Effector CD8-positive, alpha-beta T cell (primary cell): ENCODE data around the gene PRCP.

Source experiments
- DNase-seq: peaks from one replicate; lab custom pipeline; 2025; lab: John Stamatoyannopoulos, UW

PRCP gene

GRCh38 chr11:82786836-82787235 lies 113.4 kb downstream of the PRCP start:
- no peak for DNase-seq

GRCh38 chr11:82786001-82786400 lies 114.2 kb downstream of the PRCP start:
- DNase-seq: no peak

DNA sequence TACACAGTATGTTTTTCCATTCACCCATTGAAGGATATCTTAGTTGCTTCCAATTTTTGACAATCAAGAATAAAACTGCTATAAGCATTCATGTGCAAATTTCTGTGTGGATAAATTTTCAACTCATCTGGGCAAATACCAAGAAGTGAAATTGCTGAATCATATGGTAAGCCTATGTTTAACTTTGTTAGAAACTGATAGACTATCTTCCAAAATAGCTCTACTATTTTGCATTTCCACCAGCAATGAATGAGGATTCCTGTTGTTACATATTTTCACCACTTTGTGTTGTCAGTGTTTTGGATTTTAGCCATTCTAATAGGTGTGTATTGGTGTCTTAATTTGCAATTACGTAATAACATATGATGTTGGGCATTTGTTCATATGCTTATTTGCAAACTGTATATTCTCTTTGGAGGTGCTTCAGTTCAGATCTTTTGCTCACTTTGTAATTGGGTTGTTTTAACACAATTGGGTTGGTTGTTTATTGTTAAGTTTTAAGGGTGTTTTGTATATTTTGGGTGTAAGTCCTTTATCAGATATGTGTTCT lies 117.3 kb downstream of the PRCP start:
- no peak for DNase-seq

DNA sequence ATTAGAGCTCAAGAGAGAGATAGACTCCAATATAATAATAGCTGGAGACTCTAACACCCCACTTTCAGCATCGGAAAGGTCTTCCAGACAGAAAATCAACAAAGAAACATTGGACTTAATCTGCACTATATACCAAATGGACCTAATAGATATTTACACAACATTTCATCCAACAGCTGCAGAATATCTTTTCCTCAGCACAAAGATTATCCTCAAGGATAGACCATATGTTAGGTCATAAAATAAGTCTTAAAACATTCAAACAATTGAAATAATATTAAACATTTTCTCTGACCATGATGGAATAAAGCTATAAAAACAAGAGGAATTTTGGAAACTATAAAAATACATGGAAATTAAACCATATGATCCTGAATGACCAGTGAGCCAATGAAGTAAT lies 121.5 kb downstream of the PRCP start:
- no peak for DNase-seq

DNA sequence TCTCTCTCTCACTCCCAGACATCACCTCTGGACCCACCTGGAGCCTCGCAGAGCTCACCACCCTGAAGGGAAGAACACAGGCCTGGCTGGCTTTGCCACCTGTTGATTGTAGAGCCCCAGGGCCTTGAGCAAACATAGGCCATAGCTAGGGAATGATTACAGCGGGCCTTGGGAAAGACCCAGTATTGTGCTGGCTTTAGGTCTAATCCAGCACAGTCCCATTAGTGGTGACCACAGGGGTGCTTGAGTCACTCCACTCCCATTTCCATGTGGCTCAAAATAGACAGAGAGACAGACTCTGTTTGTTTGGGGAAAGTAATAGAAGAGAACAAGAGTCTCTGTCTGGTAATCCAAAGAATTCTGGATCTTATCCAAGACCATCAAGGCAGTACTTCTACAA lies 123.9 kb downstream of the PRCP start:
- no peak for DNase-seq

DNA sequence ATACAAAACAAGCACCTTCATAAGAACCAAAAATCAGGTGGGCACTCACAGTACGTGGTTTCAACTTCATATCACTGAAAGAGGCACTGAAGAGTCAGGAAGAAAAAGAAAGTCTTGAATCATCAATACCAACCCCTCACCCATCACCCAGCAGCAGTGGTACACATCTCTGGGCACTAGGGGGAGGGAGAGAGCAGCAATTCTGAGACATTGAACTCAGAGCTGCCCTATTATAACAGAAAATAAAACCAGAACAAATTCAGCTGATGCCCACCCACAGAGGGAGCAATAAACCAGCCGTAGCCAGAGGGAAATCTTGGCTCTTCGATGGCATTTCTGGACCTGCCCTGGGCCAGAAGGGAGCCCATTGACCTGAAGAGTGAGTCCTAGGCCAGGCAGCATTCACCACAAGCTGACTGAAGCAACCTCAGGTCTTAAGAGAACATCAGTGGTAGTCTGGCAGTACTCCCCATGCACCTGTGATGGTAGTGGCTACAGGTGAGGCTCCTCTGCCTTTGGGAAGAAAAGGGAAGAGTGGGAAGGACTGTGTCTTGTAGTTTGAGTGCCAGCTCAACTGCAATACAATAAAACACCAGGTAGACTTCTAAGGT lies 124.4 kb downstream of the PRCP start:
- no peak for DNase-seq

DNA sequence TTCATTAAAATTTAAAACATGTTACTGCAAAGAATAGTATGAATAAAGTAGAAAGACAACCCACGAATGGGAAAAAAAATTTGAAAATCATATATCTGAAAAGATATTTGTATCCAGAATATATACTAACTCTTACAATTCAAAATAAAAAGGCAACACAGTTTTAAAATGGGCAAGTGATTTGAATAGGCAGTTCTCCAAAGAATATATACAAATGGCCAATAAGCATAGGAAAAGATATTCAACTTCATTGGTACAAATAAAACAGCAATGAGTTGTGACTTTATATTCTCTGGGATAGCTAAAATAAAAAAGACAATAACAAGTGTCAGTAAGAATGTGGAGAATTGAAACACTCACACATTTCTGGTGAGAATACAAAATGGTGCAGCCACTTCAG lies 125.0 kb downstream of the PRCP start:
- DNase-seq: no peak
